Thymus (tissue), 11 donors: Measurements from ENCODE around the gene FAM219A. TPM values are rescaled to one million over a fixed set of nuclear protein-coding genes. Genes with fewer than 3 reads are reported as not detected.
A peak's percentile ranks its signal among the peaks of the same experiment; 100 is the strongest.

Source experiments
- DNase-seq, 9 donors: peaks; one replicate each; pipeline ENCODE4 v3.0.0-alpha.2; 2013; ENCODE audit warnings: low spot score in 9 of 9, low read depth in 6 of 9, missing footprints in 1 of 9
- H3K27ac ChIP-seq, 2 donors: one replicate each; pipeline ENCODE4 v1.5.1; 2013; ENCODE audit warnings: control low read depth in 1 of 2, low read depth in 1 of 2, low read length in 1 of 2, mild to moderate bottlenecking in 1 of 2, moderate library complexity in 1 of 2
- H3K27me3 ChIP-seq, 2 donors: one replicate each; pipeline ENCODE4 v1.5.1; 2013; ENCODE audit warnings: low read length in 1 of 2; ENCODE audit not compliant: control insufficient read depth in 2 of 2, insufficient read depth in 1 of 2
- H3K36me3 ChIP-seq, 2 donors: one replicate each; pipeline ENCODE4 v1.5.1; 2013; ENCODE audit warnings: low read length in 1 of 2, mild to moderate bottlenecking in 1 of 2, moderate library complexity in 1 of 2; ENCODE audit not compliant: control insufficient read depth in 2 of 2, insufficient read depth in 2 of 2
- H3K4me1 ChIP-seq, 2 donors: one replicate each; pipeline ENCODE4 v1.5.1; 2013; ENCODE audit warnings: low read length in 2 of 2; ENCODE audit not compliant: control insufficient read depth in 2 of 2, insufficient read depth in 2 of 2
- H3K4me3 ChIP-seq, 2 donors: one replicate each; pipeline ENCODE4 v1.5.1; 2013; ENCODE audit warnings: low read length in 2 of 2, control low read depth in 1 of 2, mild to moderate bottlenecking in 1 of 2
- H3K9me3 ChIP-seq, 2 donors: one replicate each; pipeline ENCODE4 v1.5.1; 2013; ENCODE audit warnings: low read length in 1 of 2, mild to moderate bottlenecking in 1 of 2; ENCODE audit not compliant: control insufficient read depth in 2 of 2, insufficient read depth in 1 of 2
- WGBS: extraction: QIAGEN DNeasy Blood & Tissue Kit; methylation state at CpG from one replicate; pipeline ENCODE4 v1.1.7; 2013; 5-methylcytosine and 5-hydroxymethylcytosine counted together
- polyA plus RNA-seq: library from polyadenylated mRNA; stranded (reverse); fragments of 200-250 nt; gene quantifications from one replicate; pipeline ENCODE4 v1.2.3, GENCODE V29; 2013
- total RNA-seq: library from RNA; stranded (reverse); fragments of 120-200 nt; gene quantifications from one replicate; pipeline ENCODE4 v1.2.4, GENCODE V29; 2013
- donor health status: healthy.

Gene FAM219A
- total and polyA plus RNA-seq, 2 donors, result 3.1 to 9.7 TPM

DNA sequence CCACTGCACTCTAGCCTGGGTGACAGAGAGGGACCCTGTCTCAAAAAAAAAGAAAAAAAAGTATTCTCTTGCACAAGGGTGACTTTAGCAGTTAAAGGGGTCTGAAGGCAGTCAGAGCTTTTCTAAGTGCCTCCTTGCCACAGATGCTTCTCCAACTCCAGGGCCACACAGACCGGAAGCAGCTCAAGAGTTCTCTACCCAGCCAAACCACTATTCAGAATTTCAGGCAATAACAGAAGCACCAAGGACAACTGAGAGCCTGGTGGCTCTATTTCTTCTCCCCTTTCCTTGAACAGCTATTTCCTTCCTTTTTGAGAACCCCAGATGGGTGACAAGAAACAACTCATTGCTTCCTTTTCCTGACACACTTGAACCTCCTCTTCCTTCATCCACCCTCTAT lies 2.2 kb downstream of the FAM219A start:
- DNase-seq, result peak in 1 of 9 donors; percentile 14
- H3K36me3 ChIP-seq, result no peaks in the 10 kb centered on the region
- WGBS, result 23% methylated on average over 1 of the region's 1 CpG
- H3K9me3 ChIP-seq, result no peaks in the 10 kb centered on the region
- H3K27ac ChIP-seq, result no peak overlapping the region
- H3K4me1 ChIP-seq, result peaks cover 14 to 21% of the 10 kb centered on the region in 2 donors
- no peak overlapping the region for H3K4me3 ChIP-seq
- H3K27me3 ChIP-seq, result peaks cover 4 to 32% of the 10 kb centered on the region in 2 donors

DNA sequence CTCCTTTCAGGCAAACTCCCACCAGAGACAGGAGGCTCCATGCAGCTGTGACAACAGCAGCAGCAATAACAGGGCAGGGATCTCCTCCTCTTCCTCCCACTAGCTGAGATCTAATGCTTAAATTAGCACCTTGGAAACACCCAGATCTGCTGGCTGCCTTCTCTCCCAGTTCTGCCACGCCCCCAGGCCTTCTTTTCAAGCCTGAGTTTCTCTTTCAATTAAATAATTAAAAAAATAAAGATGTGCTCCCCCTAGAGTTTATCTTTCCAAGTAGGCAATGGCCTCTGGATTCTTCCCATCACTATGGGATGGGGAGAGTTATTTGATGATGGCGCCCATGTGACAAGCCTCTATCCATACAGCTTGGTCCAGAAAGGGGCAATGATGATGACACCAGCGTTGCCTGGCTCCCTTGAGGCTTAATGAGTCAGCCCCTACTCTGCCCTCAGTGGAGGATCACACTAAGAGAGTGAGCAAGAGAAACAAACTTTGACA lies 3.8 kb downstream of the FAM219A start:
- H3K27ac ChIP-seq, result no peak overlapping the region
- H3K9me3 ChIP-seq, result no peaks in the 10 kb centered on the region
- no peak for DNase-seq
- H3K36me3 ChIP-seq, result no peaks in the 10 kb centered on the region
- 97% methylated on average over 3 of the region's 3 CpGs for WGBS
- H3K4me1 ChIP-seq, result peaks cover 14 to 21% of the 10 kb centered on the region in 2 donors
- peaks cover 3 to 25% of the 10 kb centered on the region in 2 donors for H3K27me3 ChIP-seq
- no peak overlapping the region for H3K4me3 ChIP-seq

DNA sequence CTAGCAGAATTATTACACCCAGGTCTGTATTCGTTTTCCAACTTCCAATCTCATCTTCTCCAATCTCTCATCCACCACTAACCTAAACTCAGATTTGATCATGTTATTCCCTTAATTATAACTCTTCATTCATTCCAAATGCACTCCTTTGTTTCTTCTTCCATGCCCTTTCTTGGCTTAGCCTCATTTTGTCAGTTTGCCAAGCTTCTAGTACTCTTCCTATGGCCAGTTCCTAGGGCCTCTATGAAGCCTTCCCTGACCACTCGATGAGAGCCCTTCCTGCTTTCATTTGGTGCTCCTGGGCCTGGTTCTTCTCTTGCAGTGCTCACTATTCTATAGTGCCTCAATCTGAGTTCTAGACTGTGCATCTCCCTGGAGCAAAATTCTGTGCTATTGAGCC lies 5.8 kb downstream of the FAM219A start:
- H3K4me3 ChIP-seq, result no peak overlapping the region
- WGBS, result 97% methylated on average over 2 of the region's 2 CpGs
- no peaks in the 10 kb centered on the region for H3K36me3 ChIP-seq
- DNase-seq, result no peak
- no peaks in the 10 kb centered on the region for H3K9me3 ChIP-seq
- H3K27me3 ChIP-seq, result peaks cover 0 to 11% of the 10 kb centered on the region in 2 donors
- H3K27ac ChIP-seq, result no peak overlapping the region
- H3K4me1 ChIP-seq, result peaks cover 14% of the 10 kb centered on the region in 2 donors

GRCh38 chr9:34451545-34451944 lies 6.8 kb downstream of the FAM219A start:
- H3K4me3 ChIP-seq, result no peak overlapping the region
- no peak for DNase-seq
- WGBS, result 87% methylated on average over 3 of the region's 3 CpGs
- peaks cover 0 to 1% of the 10 kb centered on the region in 2 donors for H3K27me3 ChIP-seq
- no peak overlapping the region for H3K27ac ChIP-seq
- H3K9me3 ChIP-seq, result no peaks in the 10 kb centered on the region
- no peaks in the 10 kb centered on the region for H3K36me3 ChIP-seq
- H3K4me1 ChIP-seq, result peaks cover 4 to 7% of the 10 kb centered on the region in 2 donors

DNA sequence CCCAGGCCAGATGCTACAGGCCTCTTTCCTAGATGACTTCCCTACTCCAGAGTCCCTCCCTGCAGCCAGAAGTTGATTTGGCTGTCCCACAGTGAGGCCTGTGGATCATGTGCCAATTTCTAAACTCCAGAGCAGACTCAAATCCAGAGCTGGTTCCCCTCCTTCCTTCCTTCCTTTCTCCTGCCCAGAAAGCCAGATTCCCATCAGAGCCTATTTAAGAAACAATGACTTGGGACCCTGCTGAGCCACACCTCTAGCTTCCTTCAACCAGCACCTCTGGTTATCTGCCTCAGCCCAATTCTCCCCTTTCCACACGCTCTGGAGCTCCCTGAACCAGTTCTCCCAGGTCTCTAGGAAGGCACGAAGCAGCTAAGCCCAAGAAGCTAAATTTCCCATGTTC lies 7.2 kb downstream of the FAM219A start:
- Histone ChIP-seq H3K27ac (no peak overlapping the region), H3K9me3 (no peaks in the 10 kb centered on the region), H3K4me3 (no peak overlapping the region), H3K4me1 (peaks cover 0 to 5% of the 10 kb centered on the region in 2 donors), H3K27me3 (no peaks in the 10 kb centered on the region), H3K36me3 (no peaks in the 10 kb centered on the region)
- WGBS, result 93% methylated on average over 2 of the region's 2 CpGs
- DNase-seq, result no peak

DNA sequence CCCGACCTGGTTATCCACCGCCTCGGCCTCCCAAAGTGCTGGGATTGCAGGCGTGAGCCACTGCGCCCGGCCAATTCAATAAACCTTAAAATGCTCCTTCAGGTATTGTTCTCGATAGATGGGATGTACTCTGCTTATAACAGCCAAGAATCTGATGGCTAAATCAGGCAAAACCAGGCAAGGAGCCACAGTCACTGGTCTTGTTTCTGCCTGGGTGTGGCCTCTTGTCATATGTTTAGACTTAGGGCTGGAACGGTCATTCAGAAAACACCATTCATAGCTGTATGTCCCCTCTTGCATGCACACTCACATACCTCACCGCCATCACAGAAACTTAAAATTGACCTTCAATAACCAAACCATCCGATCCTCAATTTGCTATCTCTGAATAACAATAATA lies 7.7 kb downstream of the FAM219A start:
- no peak overlapping the region for H3K27ac ChIP-seq
- no peaks in the 10 kb centered on the region for H3K4me1 ChIP-seq

DNA sequence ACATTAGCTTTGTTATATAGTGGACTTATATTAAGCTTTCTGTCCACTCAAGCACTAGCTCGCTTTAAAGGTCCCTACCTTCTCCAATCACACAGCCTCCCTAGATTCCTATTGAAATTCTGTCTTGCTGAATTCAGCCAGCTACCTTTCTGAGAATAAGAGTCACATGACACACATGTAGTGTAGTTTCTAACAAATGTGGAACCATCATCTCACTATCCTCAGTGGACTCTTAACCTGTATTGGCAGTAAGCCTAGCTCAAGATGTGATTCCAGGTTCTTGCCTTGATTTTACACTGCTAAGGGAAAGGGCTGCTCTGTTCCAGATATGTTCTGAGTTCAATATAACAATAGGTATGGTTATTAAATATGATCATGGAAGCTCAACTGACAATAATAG lies 11.4 kb downstream of the FAM219A start:
- Histone ChIP-seq H3K4me1 (no peaks in the 10 kb centered on the region), H3K9me3 (no peaks in the 10 kb centered on the region), H3K4me3 (no peak overlapping the region), H3K27me3 (no peaks in the 10 kb centered on the region), H3K36me3 (no peaks in the 10 kb centered on the region), H3K27ac (no peak overlapping the region)
- no peak for DNase-seq
- 97% methylated on average over 1 of the region's 1 CpG for WGBS

More for the DNA sequence above, 7.7 kb downstream of the FAM219A start:
- no peaks in the 10 kb centered on the region for H3K9me3 ChIP-seq
- no peak for DNase-seq
- 91% methylated on average over 10 of the region's 10 CpGs for WGBS
- H3K4me3 ChIP-seq, result no peak overlapping the region
- no peaks in the 10 kb centered on the region for H3K27me3 ChIP-seq
- H3K36me3 ChIP-seq, result no peaks in the 10 kb centered on the region

DNA sequence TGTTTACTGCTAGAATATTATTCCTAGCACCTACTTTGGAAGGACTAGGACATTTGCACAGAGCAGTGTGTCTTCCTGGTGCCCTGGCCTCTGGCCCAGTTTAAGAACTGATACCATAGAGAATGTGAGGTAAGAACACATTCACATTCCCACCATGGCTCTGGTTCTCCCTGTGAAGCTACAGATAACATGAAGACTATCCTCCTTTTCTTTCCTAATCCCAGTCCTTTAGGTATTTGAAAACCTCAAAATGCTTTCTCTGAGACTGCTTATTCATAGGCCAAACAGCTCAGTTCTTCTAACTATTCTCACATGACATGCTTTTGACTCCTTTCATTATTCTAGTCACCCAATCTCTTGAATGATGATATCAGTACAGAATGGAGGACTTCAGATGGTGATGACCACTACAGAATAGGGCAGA lies 11.9 kb downstream of the FAM219A start:
- Histone ChIP-seq H3K9me3 (no peaks in the 10 kb centered on the region), H3K4me1 (no peaks in the 10 kb centered on the region), H3K36me3 (no peaks in the 10 kb centered on the region), H3K4me3 (no peak overlapping the region), H3K27ac (no peak overlapping the region), H3K27me3 (no peaks in the 10 kb centered on the region)
- DNase-seq, result no peak

DNA sequence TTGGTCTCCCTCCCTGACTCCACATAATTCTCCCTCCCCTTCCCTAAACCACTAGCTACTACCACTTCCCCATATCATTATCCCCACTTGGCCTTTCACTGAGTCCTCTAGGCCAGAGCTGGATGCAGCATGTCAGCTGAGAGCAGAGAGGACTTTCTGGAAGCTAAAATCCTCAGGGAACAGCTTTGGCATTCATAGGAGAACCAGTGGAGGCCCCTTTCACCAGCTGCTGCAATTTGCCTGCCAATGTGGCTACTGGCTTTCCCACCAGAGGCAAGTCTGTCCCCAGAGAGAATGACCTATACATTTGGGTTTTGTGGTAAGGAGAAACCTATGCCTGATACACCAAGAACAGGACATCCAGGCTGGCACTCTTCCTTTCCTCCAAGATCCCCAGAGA lies 14.4 kb downstream of the FAM219A start:
- Histone ChIP-seq H3K4me3 (no peak overlapping the region), H3K36me3 (no peaks in the 10 kb centered on the region), H3K27ac (no peak overlapping the region), H3K9me3 (no peaks in the 10 kb centered on the region), H3K4me1 (no peaks in the 10 kb centered on the region), H3K27me3 (no peaks in the 10 kb centered on the region)
- DNase-seq, result no peak

GRCh38 chr9:34443533-34443932 lies 14.8 kb downstream of the FAM219A start:
- Histone ChIP-seq H3K9me3 (no peaks in the 10 kb centered on the region), H3K27ac (no peak overlapping the region), H3K4me3 (no peak overlapping the region), H3K27me3 (no peaks in the 10 kb centered on the region), H3K4me1 (no peaks in the 10 kb centered on the region), H3K36me3 (no peaks in the 10 kb centered on the region)
- WGBS, result 92% methylated on average over 2 of the region's 2 CpGs
- DNase-seq, result no peak
